ENCODE results near the gene PNPLA8.

PNPLA8 gene

DNA sequence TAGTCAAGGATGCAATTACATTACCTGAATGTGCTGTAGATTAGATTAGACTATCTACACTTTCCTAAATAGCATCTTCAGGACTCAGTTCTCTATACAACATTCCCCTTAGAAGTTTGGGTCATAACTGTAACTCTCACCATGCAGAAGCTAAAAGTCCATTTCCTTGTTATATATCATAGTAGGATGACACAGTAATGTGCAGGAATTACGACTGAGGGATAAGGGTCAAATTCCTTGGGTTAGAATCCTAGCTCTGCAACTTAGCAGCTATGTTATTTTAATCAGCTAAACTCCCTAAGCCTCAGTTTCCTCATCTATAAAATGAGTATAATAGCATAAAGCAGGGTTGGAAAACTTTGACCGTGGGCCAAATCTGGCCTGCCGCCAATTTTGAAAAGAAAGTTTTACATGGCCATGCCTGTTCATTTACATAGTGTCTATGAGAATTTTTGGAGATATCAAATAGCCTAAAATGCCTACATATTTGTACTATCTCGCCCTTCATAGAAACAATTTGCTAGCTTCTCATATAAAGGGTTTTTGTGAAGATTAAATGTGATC is 84.5 kb downstream of the PNPLA8 start:
- no peak for DNase-seq (ENCODE audit: low spot score)

DNA sequence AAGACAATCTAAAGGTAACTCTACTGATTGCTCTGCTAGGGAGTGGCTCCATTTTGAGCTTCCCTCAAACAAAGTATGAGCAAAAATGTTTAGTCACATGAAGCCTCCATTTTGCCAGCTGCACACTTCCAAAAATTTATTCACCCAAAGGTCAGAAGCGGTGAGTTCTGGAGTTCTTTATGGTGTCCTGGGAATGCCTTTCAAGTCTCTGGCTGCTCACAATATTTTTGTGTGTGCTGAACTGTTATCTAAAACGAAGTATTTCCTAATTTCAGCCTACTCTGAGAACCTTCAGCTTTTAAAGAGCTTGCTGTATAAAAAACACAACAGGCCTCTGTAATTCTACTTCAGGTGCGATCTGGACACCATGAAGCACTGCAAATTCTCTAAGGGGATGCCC is 85.3 kb downstream of the PNPLA8 start:
- no peak for DNase-seq (ENCODE audit: low spot score)

DNA sequence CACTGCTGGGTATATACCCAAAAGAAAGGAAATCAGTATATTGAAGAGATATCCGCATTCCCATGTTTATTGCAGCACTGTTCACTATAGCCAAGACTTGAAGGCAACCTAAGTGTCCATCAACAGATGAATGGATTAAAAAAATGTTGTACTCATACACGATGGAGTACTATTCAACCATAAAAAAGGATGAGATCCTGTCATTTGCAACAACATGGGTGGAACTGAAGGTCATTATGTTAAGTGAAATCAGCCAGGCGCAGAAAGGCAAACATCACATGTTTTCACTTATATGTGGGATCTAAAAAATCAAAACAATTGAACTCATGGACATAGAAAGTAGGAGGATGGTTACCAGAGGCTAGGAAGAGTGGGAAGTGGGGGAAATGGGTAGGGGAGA is 89.0 kb downstream of the PNPLA8 start:
- DNase-seq (ENCODE audit: low spot score): no peak

DNA sequence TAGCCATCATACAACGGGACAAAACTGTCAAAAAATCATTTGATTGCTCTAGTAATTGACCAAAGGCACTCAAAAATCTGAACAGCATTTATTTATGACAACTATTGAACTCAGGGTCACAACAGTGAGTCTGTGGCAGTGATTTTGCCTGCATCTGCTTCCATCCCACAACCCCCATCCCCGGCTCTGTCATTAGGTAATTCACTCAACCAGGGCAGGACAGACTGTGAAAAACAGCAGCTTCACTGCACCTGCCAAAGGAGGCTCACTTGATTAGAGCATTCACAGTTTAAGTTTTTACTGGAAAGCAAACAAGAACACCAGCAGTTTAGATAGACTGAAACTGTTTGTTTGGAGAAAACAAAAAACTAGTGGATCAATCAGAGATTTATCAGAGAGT is 91.9 kb downstream of the PNPLA8 start:
- DNase-seq (ENCODE audit: low spot score): no peak

DNA sequence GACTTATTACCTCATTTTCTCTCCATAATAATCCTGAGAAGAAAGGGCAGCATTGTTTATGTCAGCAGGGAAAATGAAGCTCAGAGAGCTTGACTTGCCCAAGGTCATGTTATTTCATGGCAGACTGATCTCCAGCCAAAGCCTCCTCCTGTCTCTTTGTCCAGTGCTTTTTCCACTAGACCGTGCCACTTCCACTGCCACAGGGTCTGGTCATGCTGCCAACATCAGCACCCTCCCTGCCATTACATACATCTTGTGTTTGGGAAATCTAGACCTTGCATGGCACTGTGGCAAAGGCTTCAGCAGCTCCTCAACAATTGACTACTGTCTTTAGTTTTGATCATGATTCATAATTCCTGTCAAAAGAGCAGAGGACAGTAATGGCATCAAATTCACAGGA is 94.8 kb downstream of the PNPLA8 start:
- no peak for DNase-seq (ENCODE audit: low spot score)

DNA sequence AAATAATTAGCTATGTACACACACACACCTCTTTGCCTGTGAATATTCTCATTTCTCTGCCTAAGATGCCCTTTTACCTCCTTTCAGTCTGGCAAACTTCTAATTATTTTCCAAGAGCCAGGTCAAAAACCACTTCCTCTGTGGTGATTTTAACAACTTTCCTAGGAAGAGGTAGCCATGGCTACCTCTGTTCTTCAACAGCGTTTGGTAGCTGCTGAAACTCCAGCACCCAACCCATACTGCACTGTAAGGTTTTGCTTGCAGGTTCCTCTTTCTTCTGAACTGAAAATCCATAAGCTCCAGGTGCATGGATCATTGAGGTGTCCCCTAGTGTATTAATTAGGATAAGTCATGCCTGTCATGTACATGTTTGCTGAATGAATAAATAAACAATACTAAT is 95.3 kb downstream of the PNPLA8 start:
- no peak for DNase-seq (ENCODE audit: low spot score)

DNA sequence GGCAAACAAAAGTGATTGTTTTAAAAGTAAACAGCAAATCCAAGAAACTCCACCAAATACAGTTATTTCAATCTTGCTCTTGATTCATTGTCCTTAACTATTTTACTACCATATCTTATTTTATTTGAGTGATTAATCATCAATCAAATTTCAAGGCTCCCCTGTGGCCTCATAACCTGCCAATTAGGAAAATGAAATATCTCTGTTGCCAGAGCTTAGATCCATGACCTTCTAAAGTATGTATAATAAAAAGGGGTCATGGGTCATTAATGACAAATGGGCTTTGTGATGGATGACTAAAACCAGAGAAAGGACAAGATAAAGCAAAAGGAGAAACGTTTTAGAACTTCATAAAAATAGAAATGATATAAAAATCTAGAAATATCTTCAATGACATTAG is 98.2 kb downstream of the PNPLA8 start:
- no peak for DNase-seq (ENCODE audit: low spot score)

DNA sequence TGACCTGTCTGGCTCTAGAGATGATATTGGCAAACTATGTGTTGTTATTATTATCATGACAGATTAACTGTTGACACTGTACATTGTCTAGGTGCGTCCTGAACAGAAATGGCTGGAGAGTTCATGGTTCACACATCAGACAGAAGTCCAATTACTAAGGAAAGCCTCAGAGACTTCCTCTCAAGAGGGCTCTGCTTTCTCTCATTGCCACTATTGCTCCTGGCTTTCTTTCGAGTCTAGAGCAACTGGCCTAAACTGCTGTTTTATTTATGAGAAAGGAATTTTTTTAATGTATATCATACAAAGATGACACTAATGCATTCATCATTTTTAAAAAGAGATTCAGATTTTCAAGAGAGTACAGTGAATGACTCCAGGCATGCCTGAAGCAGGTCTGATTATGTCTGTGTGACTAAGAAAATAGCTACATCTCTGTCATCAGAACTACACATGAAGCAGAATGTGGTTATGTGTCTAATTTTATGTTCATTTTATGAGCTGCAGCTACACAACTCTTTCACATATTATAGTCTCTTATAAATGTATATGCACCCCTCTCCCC is 100.1 kb downstream of the PNPLA8 start:
- no peak for DNase-seq (ENCODE audit: low spot score)

DNA sequence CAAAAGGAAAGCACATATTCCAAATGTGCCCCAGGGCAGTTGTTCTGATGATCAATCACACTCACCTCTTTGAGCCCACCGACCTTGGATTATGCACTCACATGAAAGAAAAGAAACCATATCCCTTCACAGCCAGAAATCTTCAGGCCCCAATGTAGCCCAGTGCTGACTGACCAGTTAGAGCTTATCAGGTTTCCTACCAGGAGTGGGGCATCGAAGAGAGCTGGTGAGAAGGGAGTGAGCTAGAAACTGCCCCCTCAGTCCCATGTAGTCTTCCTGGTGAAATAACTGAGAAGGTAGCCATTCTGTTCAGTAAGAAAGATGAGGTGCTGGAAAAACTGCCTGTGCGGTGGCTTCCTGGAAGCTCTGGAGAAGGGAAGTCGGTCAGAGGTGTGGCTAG is 101.9 kb downstream of the PNPLA8 start:
- DNase-seq (ENCODE audit: low spot score): no peak

DNA sequence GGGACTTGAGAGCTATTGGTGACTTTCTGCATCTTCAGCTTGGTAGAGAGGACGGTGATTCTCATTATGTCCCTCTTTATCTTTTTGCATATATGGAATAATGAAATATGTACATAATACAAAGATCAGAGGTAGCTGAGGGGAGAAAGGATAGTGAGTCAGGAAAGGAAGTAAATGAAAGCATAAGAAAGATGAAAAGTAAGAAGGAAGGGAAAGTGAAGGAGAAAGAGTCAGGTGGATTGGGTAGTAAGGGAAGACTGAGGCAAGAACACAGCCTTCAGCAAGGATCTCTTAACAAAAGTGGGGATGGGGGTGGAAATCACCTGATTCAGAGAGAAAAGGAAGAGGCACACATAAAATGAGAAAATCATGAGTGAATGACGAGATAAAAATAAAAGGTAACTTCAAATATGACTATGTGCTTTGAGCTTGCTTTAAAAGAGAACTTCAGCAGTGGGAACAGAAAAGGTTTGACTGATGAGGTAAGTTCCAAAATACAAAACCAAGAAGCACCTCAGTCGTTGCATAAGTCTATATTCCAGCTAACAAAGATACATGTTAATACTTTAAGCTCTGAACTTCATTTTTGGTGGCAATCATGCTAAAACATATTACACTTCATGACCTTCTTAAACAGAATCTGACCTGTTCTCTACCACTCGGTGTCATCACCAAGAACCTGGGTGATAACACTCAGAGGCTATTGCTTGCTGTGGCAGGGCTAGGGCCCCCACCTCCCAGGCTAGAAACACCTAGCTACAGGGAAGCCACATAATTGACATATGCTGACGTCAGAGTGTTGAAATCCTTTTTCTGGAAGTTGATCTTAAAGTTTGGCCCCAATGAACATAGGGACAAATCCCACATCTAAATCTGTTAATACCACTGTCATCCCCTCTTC is 102.6 kb downstream of the PNPLA8 start:
- DNase-seq (ENCODE audit: low spot score): no peak

DNA sequence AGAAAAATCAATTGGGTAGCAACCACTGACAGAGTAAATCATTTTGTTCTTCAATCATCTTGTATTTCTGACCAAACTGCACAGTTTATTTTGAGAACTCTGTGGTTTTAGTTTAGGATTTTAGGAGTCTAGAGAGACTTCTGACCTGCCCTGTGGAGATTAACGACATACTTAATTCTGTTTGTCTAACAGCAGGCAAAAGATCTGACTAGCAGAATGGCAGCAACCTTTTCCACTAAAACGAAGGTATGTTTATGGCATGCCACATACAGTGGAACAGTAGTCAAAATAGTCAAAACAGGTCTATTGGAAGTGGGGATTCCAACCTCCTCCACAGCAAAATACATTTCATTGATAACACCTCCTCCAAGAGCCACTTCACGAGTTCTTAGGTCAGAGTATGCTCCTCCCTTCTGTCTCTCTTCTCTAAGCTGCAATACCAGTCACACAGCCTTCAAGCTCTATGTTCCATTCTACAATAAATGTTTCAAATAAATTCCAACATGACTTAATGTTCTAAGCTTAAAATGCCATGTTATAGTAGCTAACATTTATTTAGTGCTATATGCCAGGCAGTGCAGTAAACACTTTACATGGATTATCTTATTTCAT is 104.1 kb downstream of the PNPLA8 start:
- no peak for DNase-seq (ENCODE audit: low spot score)
